Cortex of kidney (tissue), 1 donor: Measurements from ENCODE around the gene GPX4.

Source experiments
- DNase-seq: peaks from one replicate; lab custom pipeline; 2025; lab: John Stamatoyannopoulos, UW

Gene GPX4

DNA sequence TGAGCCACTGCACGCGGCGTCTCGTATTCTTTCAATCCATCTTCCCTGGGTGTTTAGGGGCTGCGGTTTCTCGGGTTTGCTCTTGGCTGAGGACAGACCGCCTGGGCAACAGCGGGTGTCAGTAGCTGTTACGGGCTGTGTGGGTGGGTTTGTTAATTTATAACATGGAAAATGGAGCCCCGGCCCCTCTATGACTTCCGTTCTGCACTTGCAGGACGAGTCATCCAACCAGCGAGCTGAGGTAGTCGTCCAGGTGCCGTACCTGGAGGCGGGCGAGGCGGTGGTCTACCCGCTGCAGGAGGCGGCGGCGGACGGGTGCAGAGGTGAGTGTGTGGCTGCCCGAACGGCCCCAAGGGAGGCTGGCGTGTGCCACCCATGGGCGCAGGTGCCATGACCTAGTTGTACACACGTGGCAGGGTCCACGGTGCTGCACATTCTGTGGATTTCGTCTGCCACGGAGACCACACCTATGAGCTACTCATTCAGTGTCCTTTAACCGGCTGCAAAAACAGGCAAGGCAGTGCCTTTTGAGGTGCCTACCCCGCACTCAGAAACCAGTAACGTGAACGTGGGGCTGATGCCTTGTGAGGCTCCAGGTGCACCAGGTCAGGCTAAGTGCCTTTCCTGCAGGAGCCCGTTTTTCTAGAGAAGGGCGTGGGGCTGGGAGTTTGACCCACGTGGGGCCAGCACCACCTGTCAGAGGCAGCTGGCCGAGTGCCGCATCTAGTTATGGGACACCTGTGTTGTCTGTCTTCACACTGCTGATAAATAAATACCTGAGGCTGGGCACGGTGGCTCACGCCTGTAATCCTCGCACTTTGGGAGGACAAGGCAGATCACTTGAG lies 19.5 kb upstream of the GPX4 start:
- no peak for DNase-seq

GRCh38 chr19:1085053-1085658 lies 18.6 kb upstream of the GPX4 start:
- DNase-seq: no peak

- no peak for DNase-seq
Observed at GRCh38 chr19:1085676-1086442, 17.9 kb upstream of the GPX4 start.

DNA sequence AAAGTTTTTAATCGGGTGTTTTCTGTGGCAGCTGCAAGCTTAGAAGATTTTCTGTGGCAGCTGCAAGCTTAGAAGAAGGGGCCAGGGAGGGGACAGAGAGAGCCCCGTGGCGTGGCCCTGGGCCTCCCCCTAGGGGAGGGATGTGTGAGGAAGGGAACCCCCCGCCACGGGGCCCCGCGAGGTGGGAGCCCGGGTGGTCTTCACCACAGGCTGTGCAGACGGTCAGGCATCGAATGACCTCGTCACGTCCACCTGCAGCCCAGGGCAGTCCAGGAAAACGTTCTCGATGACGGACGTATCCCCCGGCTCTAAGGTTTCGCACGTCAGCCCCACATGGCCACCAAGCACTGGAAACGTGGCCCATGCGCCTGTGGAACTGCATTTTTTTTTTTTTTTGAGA lies 17.2 kb upstream of the GPX4 start:
- no peak for DNase-seq

GRCh38 chr19:1087813-1088415 lies 15.9 kb upstream of the GPX4 start:
- no peak for DNase-seq

DNA sequence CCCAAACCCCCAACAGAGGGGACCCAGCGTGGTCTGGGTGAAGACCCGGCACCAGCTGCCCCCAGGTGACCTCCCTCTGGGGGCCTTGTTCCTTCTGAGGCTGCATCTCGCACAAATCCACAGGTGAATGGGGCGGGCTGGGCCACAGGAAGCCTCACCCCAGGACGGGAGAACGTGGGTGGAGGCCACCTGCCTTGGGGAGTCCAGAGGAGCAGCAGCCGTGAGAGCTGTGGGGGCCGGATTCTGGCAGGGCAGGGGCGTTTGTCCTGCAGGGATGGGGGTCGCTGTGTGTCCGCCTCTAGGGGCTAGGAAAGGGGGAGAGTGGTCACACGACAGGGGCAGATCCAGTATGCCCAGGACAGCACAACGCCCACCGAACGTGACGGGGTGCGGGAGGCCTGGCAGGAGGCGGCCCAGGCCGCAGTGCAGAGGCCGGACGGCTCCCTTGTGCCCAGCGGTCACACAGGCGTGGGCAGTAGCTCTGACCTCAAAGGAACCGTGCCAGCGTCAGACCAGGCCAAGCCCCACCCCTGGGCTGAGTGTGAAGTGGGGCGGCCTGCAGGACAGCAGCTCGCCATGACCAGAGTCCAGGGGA lies 15.3 kb upstream of the GPX4 start:
- no peak for DNase-seq

GRCh38 chr19:1089126-1089771 lies 14.5 kb upstream of the GPX4 start:
- DNase-seq: no peak

- DNase-seq: no peak
Observed at GRCh38 chr19:1089891-1090290, 13.9 kb upstream of the GPX4 start.

DNA sequence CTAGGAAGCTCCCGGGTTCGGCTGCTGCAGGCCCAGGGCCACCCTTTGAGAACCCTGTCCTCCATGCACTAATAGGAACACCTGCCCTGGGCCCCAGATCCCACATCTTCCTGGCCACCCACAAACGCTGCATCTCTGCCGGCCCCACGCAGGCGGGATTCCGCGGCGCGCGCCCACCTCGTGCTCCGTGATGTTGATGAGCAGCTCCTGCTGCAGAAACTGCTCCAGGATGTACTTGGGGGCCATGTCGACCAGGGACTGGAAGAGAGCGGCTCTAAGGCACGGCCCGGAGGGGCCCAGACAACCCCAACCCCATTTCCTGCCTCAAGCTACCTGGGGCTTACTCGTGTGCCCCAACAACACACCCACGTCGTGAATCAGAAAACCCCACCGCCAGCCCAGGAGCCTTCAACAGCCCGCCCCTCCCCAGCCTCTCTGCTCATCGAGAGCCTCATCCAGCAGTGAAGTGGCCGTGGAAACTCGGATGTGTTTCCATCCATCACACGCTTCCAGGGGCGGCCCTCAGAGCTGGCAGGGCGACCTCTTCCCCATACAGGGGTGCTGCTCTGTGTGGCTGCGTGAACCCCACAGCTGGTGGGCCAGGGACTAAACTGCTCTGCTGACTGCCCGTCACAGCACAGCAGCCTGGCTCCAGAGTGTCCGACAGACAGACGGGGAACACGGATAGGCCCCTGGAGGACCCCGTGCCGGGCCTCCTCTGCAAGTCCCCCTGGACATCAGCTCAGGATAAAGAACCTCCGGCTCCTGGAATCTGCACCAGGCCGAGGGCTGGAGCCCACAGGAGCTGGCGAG lies 12.9 kb upstream of the GPX4 start:
- DNase-seq: no peak

DNA sequence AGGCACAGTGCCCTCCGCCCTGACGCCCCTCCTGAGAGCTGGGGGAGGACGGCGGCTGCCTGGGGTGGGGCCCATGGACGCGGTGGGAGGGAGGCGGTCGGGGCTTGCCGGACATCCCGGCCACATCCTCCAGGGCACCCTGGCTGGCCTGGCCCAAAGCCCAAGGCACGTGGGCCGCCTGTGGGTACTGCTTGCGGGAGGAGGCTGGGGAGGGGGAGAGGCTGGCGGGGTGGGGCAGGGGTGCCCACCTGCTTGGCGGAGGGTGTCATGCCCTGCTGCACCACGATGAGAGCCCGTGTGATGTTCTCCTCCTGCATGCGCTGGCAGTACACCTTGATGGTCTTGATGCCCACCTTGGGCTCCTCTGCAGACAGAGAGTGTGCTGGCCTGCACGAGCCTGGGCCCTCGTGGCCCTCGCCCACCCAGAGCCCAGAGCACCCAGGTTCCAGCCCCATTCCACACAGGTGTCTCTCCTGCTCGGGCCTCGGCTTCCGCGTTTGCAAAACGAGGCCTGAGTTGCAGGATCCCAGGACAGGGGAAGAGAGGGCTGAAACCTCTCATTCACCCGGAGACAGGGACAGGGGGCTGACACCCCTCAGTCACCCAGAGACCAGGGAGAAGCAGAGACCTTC lies 12.1 kb upstream of the GPX4 start:
- DNase-seq: no peak

GRCh38 chr19:1093330-1093729 lies 10.5 kb upstream of the GPX4 start:
- DNase-seq: no peak

DNA sequence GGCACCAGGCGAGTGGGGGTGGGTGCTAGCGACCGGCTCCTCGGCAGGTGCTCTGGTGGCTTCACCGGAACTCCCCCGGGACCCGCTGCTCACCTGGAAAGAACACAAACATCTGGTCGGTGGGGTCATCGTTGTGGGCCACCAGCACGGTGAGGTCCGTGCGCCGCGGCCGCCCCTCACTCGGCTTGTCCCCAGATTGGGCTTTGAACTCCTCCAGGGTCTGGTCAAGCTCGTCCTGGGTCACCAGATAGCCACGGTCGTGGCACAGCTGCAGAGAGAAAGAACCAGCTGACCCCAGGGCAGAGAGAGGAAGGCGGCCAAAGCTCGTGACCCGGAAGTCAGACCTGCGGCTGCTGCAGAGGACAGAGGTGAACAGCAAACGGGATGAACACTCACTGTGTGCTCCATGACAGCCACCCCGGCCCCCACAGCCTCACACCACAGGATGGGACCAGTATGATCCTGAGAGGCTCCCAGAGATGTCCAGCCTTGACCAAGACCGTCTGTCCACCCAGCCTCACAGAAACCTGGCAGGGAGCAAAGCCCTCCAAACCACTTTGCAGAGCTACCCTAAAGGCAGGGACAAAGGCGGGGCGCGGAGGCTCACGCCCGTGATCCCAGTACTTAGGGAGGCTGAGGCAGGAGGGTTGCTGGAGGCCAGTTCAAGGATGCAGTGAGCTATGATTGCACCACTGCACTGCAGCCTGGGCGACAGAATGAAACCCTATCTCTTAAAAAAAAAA lies 9.8 kb upstream of the GPX4 start:
- no peak for DNase-seq

GRCh38 chr19:1094655-1094977 lies 9.2 kb upstream of the GPX4 start:
- no peak for DNase-seq

DNA sequence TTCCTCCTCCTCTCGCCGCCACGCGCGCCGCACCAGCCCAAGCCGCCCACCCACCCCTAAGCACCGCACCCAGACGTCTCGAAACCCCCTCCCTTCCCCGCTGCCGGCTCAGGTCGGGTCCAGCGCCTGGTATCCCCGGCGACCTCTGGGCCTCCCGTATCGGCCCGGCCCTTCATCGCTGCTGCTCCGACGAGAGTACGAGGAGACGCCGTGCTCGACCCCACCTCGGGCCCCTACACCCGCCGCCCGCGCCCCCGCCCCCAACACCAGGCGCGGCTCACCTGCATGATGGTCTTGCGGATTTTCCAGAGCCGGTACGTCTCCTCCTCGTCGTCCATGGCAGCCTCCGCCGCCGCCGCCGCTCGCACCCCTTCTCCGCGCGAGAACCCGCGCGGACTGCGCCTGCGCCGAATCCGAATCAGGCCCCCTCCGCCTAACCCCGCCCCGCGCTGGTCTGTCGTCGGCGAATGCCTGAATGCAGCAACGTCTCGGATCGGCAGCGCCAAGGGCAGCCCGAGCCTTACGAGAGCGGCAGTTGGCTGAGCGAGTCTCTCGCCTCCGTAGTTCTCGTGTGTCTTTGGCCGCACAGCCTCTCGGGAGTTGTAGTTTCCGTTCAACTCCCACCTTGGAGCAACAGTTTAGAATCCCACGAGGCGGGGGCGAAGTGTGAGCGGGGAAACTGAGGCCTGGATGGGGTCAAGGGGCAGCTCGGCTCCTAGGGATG lies 8.7 kb upstream of the GPX4 start, which contains the start of gene POLR2E:
POLR2E (minus strand) TSS at position 398 of the 724 bp plus-strand sequence; CDS start at position 338, 60 bp downstream.
- DNase-seq: peak; percentile 96

GRCh38 chr19:1097810-1098176 lies 6.0 kb upstream of the GPX4 start:
- no peak for DNase-seq

GRCh38 chr19:1098177-1099051 lies 5.4 kb upstream of the GPX4 start:
- no peak for DNase-seq

GRCh38 chr19:1101337-1101698 lies 2.5 kb upstream of the GPX4 start:
- no peak for DNase-seq
